Activated naive CD4-positive, alpha-beta T cell (primary cell): Measurements from ENCODE around the gene DTD1.

Source experiments
- DNase-seq, 4 experiments: peaks; one replicate each; lab custom pipeline; 2025; lab: John Stamatoyannopoulos, UW

DTD1 gene

GRCh38 chr20:18705910-18706309 lies 118.1 kb downstream of the DTD1 start:
- no peak for DNase-seq

GRCh38 chr20:18712131-18712530 lies 124.3 kb downstream of the DTD1 start:
- no peak for DNase-seq

- DNase-seq, result no peak
These were observed 125.0 kb downstream of the DTD1 start for GRCh38 chr20:18712882-18713281.

- DNase-seq, result no peak
These were observed 127.7 kb downstream of the DTD1 start for GRCh38 chr20:18715564-18715963.

- no peak for DNase-seq
These were observed 129.2 kb downstream of the DTD1 start for GRCh38 chr20:18717062-18717461.

- DNase-seq, result no peak
These were observed 130.3 kb downstream of the DTD1 start for GRCh38 chr20:18718129-18718528.

GRCh38 chr20:18719426-18719825 lies 131.6 kb downstream of the DTD1 start:
- DNase-seq, result no peak

- no peak for DNase-seq
These were observed 133.8 kb downstream of the DTD1 start for GRCh38 chr20:18721551-18722115.

- no peak for DNase-seq
These were observed 134.5 kb downstream of the DTD1 start for GRCh38 chr20:18722371-18722770.

- no peak for DNase-seq
These were observed 136.2 kb downstream of the DTD1 start for GRCh38 chr20:18724077-18724476.

GRCh38 chr20:18724788-18725464 lies 137.1 kb downstream of the DTD1 start:
- no peak for DNase-seq

GRCh38 chr20:18727032-18727508 lies 139.2 kb downstream of the DTD1 start:
- no peak for DNase-seq

GRCh38 chr20:18728165-18728869 lies 140.5 kb downstream of the DTD1 start:
- no peak for DNase-seq

- DNase-seq, result no peak
These were observed 141.0 kb downstream of the DTD1 start for GRCh38 chr20:18728870-18729224.

- no peak for DNase-seq
These were observed 141.5 kb downstream of the DTD1 start for GRCh38 chr20:18729231-18729825.

GRCh38 chr20:18731940-18732339 lies 144.1 kb downstream of the DTD1 start:
- DNase-seq, result no peak

- DNase-seq, result no peak
These were observed 146.8 kb downstream of the DTD1 start for GRCh38 chr20:18734525-18735189.

- DNase-seq, result no peak
These were observed 149.3 kb downstream of the DTD1 start for GRCh38 chr20:18737140-18737539.

GRCh38 chr20:18738055-18738454 lies 150.2 kb downstream of the DTD1 start:
- DNase-seq, result no peak

GRCh38 chr20:18738888-18739287 lies 151.0 kb downstream of the DTD1 start:
- no peak for DNase-seq

- no peak for DNase-seq
These were observed 151.9 kb downstream of the DTD1 start for GRCh38 chr20:18739751-18740166.

GRCh38 chr20:18740726-18741125 lies 152.9 kb downstream of the DTD1 start:
- no peak for DNase-seq
